Progenitor cell of endocrine pancreas (in vitro differentiated cells): Measurements from ENCODE around the gene USP5. TPM values are rescaled to one million over a fixed set of nuclear protein-coding genes. Genes with fewer than 3 reads are reported as not detected.
A peak's percentile ranks its signal among the peaks of the same experiment; 100 is the strongest.

Experiments used
- DNase-seq: peaks from one replicate; pipeline ENCODE4 v3.0.0; 2021; ENCODE audit warnings: low spot score; ENCODE audit not compliant: unreplicated experiment
- H3K27ac Mint-ChIP-seq: 2 replicates; pipeline ENCODE4 v1.8.0; 2021; ENCODE audit warnings: mild to moderate bottlenecking, moderate library complexity, mixed read lengths
- H3K27me3 Mint-ChIP-seq: 2 replicates; pipeline ENCODE4 v1.8.0; 2021; ENCODE audit warnings: mixed read lengths
- H3K36me3 Mint-ChIP-seq: 2 replicates; pipeline ENCODE4 v1.8.0; 2022; ENCODE audit warnings: mixed read lengths; ENCODE audit not compliant: insufficient read depth
- H3K4me1 Mint-ChIP-seq: 2 replicates; pipeline ENCODE4 v1.8.0; 2021; ENCODE audit warnings: low read depth, mixed read lengths
- H3K4me3 Mint-ChIP-seq: 2 replicates; pipeline ENCODE4 v1.8.0; 2021; ENCODE audit warnings: low read depth, mild to moderate bottlenecking, moderate library complexity, mixed read lengths
- H3K9me3 Mint-ChIP-seq: 2 replicates; pipeline ENCODE4 v1.8.0; 2021; ENCODE audit warnings: low read depth, mixed read lengths
- total RNA-seq: library from RNA; stranded (reverse); gene quantifications from 2 replicates; pipeline ENCODE4 v1.2.1, GENCODE V29; 2021
- TF ChIP-seq, protein P1 (sequence below): fragments of 200-600 bp; sonication (generic); IDR thresholded peaks from one replicate; pipeline ENCODE4 v1.5.0; 2021; ENCODE audit warnings: antibody characterized with exemption, mild to moderate bottlenecking; ENCODE audit not compliant: unreplicated experiment

USP5 gene
- total RNA-seq, 1 donor from 2014 or later = 185 TPM

DNA sequence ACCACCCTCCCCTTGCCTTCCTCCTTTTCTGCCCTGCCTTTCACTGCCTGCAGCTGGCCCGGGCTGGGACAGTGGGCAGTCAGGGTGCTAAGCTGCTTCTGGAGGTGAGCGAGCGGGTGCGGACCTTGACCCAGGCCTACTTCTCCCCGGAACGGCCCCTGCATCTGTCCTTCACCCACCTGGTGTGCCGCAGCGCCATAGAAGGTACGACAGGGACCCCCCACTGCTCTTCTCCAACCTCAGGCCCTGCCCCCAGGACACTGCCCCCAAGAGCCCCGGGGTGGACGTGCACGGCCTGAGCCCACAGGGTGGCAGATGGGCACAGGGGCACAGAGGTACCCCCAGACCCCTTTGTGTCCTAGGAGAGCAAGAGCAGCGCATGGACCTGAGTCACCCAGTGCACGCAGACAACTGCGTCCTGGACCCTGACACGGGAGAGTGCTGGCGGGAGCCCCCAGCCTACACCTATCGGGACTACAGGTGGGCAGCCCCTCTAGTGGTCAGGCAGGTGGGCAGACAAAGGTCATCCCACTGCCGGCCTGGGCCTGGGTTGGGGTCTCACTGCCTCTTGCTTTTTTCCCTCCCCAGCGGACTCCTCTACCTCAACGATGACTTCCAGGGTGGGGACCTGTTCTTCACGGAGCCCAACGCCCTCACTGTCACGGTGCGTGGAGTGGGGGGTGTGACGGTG lies 14.4 kb upstream of the USP5 start:
- H3K36me3 Mint-ChIP-seq = peaks cover 13% of the 10 kb centered on the region
- H3K9me3 Mint-ChIP-seq = no peaks in the 10 kb centered on the region
- peaks cover 6% of the 10 kb centered on the region for H3K4me1 Mint-ChIP-seq
- no peak overlapping the region for H3K27ac Mint-ChIP-seq
- H3K4me3 Mint-ChIP-seq = no peak overlapping the region
- no peaks in the 10 kb centered on the region for H3K27me3 Mint-ChIP-seq
- TF ChIP-seq, protein P1, sequence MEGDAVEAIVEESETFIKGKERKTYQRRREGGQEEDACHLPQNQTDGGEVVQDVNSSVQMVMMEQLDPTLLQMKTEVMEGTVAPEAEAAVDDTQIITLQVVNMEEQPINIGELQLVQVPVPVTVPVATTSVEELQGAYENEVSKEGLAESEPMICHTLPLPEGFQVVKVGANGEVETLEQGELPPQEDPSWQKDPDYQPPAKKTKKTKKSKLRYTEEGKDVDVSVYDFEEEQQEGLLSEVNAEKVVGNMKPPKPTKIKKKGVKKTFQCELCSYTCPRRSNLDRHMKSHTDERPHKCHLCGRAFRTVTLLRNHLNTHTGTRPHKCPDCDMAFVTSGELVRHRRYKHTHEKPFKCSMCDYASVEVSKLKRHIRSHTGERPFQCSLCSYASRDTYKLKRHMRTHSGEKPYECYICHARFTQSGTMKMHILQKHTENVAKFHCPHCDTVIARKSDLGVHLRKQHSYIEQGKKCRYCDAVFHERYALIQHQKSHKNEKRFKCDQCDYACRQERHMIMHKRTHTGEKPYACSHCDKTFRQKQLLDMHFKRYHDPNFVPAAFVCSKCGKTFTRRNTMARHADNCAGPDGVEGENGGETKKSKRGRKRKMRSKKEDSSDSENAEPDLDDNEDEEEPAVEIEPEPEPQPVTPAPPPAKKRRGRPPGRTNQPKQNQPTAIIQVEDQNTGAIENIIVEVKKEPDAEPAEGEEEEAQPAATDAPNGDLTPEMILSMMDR = no peak
- no peak for DNase-seq

DNA sequence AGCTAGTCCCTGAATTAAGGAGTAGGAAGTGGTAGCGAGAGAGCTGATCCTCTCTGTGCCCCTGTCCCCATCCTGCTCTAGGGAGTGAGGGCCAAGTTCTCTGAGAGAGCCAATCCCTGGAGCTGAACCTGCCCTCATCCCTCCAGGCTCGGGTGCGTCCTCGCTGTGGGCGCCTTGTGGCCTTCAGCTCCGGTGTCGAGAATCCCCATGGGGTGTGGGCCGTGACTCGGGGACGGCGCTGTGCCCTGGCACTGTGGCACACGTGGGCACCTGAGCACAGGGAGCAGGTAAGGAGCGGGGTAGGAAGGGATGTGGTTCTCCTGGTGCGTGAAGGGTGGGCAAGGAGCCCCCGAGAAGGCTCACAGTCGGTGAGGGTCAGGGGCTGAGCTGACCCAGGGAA lies 13.1 kb upstream of the USP5 start:
- no peak for DNase-seq
- Mint-ChIP-seq H3K27me3 (no peaks in the 10 kb centered on the region), H3K36me3 (peaks cover 9% of the 10 kb centered on the region), H3K4me3 (no peak overlapping the region), H3K9me3 (no peaks in the 10 kb centered on the region), H3K4me1 (peaks cover 7% of the 10 kb centered on the region), H3K27ac (no peak overlapping the region)
- TF ChIP-seq, protein P1 = no peak

- Mint-ChIP-seq H3K36me3 (peaks cover 7% of the 10 kb centered on the region), H3K27me3 (no peaks in the 10 kb centered on the region), H3K27ac (peak overlapping the region; percentile 84), H3K4me1 (peaks cover 7% of the 10 kb centered on the region), H3K9me3 (no peaks in the 10 kb centered on the region), H3K4me3 (no peak overlapping the region)
- no peak for DNase-seq
- TF ChIP-seq, protein P1 = no peak
Measured at GRCh38 chr12:6839482-6840201, 12.3 kb upstream of the USP5 start.

DNA sequence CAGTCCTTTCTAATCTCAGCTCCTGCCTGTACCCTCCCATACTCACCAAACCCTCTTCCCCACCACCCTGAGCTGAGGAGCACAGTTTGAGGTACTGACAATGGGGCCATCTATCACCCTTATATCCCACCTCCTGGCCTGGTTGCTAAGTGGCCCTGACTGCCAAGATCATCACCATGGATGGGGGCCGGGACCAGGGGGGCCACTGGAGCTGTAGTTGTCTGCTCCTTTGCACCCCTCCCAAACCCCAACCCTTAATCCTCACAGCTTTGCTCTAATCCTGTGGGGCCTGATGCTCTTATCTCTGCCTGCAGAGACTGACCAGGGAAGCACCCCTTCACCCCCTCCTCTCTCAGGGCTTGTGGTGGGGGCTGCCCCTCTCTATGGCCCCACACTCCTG lies 11.6 kb upstream of the USP5 start:
- Mint-ChIP-seq H3K9me3 (no peaks in the 10 kb centered on the region), H3K27me3 (no peaks in the 10 kb centered on the region), H3K36me3 (peaks cover 10% of the 10 kb centered on the region), H3K4me3 (no peak overlapping the region), H3K4me1 (peaks cover 7% of the 10 kb centered on the region), H3K27ac (peak overlapping the region; percentile 84)
- TF ChIP-seq, protein P1 = no peak
- DNase-seq = no peak

DNA sequence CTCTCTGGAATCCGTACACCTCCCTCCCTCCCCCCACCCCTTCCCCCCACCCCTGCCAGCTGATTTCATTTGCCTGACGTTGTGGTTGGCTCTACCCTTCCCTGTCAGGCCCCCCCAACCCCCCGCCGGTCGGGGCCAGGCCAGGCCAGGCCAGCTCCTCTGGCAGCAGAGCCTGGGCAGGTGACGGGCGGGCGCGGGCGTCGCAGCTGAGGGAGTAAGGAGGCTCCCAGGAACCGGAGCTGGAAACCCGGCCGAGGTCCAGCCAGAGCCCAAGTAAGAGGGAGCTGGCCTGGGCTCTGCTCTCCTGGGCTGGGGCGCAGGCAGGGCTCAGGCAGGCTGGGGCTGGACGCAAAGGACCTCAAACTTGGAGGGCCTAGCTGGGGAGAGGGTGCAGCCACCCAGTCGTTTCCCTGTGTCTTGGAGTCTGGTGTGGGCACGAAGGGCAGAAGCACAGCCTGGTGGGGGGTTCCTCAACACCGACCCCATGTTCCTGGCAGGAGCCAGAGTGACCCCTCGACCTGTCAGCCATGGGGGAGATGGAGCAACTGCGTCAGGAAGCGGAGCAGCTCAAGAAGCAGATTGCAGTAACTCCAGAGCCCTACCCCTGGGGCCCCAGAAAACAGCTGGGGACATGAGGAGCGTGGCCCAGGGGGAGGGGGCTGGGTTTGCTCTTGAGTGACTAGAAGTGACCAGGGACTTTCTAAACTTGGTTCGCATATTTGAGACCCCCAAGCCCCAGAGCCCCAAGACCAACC lies 11.0 kb upstream of the USP5 start, which contains the start of gene GNB3:
Gene GNB3 (plus strand): TSS at position 165 of the 755 bp plus-strand sequence. CDS start 363 bp downstream, at position 528.
- Mint-ChIP-seq H3K9me3 (no peaks in the 10 kb centered on the region), H3K36me3 (peaks cover 9% of the 10 kb centered on the region), H3K27ac (peak within 1 kb of the TSS; percentile 84), H3K27me3 (no peaks in the 10 kb centered on the region), H3K4me3 (no peak within 1 kb of the TSS), H3K4me1 (peaks cover 5% of the 10 kb centered on the region)
- TF ChIP-seq, protein P1 = no peak
- no peak for DNase-seq
